Fibroblast of pulmonary artery (primary cell): ENCODE results near the gene GDPD3.

Experiments
- DNase-seq: peaks from one replicate; pipeline ENCODE4 v3.0.0-alpha.2; 2010; ENCODE audit warnings: low read depth
- H3K4me3 ChIP-seq: replicated peaks from 2 replicates; pipeline ENCODE4 v1.5.1; 2011; ENCODE audit warnings: low read depth, mild to moderate bottlenecking, control low read depth, low read length, moderate library complexity
- TF ChIP-seq, protein P1 (sequence below): IDR thresholded peaks from 2 replicates; pipeline ENCODE4 v1.5.1; 2011; ENCODE audit warnings: mild to moderate bottlenecking, control low read depth, low read length, inconsistent platforms; ENCODE audit errors: missing control alignments

Gene GDPD3

DNA sequence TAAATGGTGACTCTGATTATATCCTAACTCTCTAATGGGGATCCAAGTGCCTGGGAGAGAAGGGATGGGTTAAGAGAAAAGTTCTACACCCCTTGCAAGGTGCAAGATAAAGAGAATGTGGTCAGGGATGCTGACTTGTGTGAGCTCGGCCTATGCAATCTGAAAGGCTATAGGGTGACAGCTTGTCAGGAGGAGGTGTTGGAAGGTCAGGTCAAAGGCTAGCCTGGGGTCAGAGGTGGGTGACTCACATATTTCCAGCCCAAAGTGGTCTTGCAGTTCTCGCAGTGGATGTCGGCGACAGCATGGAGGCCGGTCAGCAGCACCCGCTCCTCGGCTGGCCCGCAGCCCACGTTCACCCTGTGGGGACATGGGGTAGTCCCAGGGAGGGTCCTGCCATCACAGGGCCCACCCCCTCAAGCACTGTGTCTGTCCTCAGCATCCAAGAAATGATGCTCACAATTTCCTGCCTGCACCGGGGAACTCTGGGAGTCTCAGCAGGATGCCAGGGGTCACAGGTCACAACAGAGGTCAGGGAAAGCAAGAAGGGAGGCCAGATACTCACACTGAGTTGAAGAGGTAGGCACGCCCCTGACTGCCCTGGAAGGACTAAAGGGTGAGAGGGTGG is 18.7 kb downstream of the GDPD3 start:
- TF ChIP-seq, protein P1, sequence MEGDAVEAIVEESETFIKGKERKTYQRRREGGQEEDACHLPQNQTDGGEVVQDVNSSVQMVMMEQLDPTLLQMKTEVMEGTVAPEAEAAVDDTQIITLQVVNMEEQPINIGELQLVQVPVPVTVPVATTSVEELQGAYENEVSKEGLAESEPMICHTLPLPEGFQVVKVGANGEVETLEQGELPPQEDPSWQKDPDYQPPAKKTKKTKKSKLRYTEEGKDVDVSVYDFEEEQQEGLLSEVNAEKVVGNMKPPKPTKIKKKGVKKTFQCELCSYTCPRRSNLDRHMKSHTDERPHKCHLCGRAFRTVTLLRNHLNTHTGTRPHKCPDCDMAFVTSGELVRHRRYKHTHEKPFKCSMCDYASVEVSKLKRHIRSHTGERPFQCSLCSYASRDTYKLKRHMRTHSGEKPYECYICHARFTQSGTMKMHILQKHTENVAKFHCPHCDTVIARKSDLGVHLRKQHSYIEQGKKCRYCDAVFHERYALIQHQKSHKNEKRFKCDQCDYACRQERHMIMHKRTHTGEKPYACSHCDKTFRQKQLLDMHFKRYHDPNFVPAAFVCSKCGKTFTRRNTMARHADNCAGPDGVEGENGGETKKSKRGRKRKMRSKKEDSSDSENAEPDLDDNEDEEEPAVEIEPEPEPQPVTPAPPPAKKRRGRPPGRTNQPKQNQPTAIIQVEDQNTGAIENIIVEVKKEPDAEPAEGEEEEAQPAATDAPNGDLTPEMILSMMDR = no peak
- no peak for DNase-seq
- H3K4me3 ChIP-seq = peak overlapping the region; percentile 80

DNA sequence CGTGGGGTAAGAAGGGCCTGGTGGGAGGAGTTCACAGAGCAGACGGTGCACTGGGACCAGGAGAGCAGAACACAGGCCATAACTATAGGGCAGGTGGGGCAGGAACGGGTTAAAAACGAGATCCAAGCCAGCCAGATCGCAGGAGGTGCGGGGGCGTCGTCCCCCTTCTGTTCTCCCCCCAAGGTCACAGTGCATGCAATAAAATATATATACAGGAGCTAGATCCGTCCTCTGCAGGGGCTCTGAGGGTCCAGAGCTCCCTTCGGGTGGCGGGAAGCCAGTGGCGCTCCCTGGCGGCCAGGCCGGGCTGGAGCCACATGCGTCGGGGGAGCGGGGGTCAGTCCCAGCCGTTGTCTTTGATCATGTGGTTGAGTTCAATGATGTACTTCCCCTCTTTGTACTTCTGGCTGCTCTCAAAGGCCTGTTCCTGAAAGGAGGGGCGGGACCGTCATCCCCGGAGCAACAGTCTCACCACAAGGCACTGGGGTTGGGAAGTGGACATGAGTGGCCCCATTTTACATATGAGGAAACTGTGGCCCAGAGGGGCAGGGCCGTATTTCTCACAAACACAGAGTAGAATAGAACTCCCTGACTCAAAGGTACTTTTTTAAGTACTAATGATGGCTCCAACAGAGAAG is 20.8 kb downstream of the GDPD3 start:
- TF ChIP-seq, protein P1 = peak; percentile 64
- DNase-seq = peak; percentile 83
- H3K4me3 ChIP-seq = peak overlapping the region; percentile 46

DNA sequence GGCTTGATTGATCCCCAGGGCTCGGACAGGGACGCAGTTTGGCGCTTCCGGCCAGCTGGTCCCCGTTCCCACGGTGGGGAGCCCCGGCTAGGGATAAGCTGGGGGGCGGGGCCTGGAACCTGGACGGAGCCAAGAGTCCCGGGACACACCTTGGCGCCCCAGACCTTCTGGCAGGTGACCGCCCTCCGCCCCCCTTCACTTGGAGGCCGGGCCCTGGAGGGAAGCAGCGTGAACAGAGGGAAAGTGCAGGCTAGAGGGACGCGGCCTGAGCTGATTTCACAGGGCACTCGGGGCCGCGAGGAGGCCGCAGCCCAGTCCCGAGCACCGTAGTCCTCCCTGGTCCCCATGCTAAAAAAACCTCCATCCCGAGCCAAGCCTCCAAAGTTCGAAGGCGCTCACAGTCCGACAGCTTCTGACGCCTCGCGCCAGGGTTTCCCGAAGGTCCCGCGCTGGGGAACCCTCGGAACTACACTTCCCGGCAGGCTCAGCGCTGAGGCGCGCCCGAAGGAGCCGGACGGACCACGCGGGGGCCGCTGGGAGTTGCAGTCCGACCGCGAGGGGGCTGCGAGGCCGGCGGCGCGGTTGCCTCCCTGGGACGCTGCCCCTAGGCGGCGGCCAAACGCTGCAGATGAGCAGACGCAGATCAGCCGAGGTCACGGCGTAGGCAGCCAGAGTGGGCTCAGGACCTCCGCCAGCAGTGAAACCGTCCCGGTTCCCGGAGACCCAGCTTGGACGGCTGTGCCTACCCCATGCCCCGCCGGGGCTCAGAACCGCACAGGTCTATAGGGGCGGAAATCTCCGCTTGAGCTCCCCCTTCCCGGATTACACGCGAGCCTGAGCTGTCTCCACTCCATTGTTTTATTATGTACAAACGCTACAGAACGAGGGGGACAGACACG is 21.6 kb downstream of the GDPD3 start, which contains the start of gene TBX6:
TSS of gene TBX6 (minus strand) at position 451 of the 899 bp plus-strand sequence. CDS start 731 bp downstream, outside the sequence.
- TF ChIP-seq, protein P1 = peak; percentile 55
- H3K4me3 ChIP-seq = peak within 1 kb of the TSS; percentile 50
- DNase-seq = peak; percentile 90

DNA sequence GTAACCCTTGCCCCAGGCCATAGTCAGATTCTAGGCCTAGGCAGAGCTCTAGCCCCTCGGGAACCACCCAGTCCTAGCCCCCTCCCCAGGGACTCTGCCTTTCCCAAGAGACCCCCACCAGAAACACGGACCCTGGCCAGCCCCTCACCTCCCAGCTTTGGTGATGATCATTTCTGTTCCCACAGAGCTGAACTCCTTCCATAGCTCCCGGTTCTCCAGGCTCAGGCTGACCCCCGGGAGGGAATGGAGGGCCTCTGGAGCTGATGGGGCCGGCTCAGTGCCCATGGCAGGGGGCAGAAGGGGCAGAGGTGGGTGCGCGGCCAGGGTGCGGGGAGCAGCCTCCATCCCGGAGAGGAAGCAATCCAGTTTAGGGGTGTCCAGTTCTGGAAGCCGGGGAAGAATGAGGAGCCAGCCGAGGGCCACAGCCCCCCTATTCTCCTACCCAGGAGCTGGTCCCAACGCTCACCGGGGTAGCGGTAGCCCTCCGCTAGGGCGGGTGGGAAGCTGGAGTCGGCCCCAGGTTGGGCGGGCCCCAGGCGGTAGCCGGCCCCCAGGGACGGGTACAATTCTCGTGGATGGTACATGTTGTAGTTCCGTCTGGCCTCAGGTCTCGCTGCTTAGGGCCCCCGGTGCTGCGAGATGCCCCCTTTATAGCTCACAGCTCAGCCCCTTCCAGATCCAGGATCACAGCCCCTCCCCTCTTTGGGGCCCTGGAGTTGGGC is 22.6 kb downstream of the GDPD3 start:
- TF ChIP-seq, protein P1 = no peak
- H3K4me3 ChIP-seq = no peak overlapping the region
- DNase-seq = no peak

DNA sequence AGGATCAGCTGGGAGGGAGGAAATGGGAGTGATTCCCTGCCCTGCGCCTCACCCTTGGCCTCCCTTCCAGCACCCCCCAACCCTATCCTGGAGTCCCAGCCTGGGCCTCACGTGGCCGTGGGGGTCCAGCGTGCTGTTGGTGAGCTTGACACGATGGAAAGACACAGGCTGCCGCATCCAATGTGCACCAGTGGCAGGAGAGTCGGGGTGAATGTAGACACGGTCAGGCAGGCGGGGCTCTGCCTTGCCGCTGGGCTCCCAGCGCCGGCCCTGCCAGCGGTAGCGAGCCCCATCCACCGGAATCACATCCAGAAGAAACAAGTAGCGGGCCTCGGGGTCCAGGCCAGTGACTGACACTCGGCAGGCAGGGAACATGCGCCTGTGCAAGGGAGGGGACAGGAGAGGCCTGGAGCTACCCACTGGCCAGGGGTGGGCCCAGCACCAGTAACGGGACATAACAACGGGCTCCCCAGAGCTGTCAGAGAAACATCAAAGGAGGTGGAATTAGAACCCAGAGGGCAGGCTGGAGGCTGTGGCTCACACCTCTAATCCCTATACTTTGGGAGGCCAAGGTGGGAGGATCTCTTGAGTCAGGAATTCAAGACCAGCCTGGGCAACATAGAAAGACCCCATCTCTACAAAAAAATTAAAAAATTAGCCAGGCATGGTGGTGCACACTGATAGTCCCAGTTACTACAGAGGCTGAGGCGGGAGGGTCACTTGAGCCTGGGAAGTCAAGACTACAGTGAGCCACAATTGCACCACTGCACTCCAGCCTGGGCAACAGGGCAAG is 24.3 kb downstream of the GDPD3 start:
- DNase-seq = no peak
- no peak overlapping the region for H3K4me3 ChIP-seq
- TF ChIP-seq, protein P1 = no peak
